Stimulated activated CD8-positive, alpha-beta memory T cell treated with anti-CD3 and anti-CD28 coated beads, Interleukin-12 subunit alpha, Interleukin-12 subunit beta, amount 100 ng/mL, for 24 hours (primary cell): ENCODE results near the gene TOR1AIP2.
"Not testable (repeated sequence)": the region's sequence is repeated elsewhere in the genome, so short reads cannot be mapped to it uniquely, and the experiment has no call there.

Experiments
- DNase-seq: peaks from one replicate; pipeline ENCODE4 v3.0.0-alpha.2; 2020; ENCODE audit errors: extremely low read depth

The TOR1AIP2 gene

GRCh38 chr1:179807691-179808485, 69.7 kb downstream of the TOR1AIP2 start:
- DNase-seq = no peak

GRCh38 chr1:179807291-179807690, 70.3 kb downstream of the TOR1AIP2 start:
- DNase-seq = no peak

GRCh38 chr1:179806333-179806732, 71.3 kb downstream of the TOR1AIP2 start:
- DNase-seq = no peak

DNA sequence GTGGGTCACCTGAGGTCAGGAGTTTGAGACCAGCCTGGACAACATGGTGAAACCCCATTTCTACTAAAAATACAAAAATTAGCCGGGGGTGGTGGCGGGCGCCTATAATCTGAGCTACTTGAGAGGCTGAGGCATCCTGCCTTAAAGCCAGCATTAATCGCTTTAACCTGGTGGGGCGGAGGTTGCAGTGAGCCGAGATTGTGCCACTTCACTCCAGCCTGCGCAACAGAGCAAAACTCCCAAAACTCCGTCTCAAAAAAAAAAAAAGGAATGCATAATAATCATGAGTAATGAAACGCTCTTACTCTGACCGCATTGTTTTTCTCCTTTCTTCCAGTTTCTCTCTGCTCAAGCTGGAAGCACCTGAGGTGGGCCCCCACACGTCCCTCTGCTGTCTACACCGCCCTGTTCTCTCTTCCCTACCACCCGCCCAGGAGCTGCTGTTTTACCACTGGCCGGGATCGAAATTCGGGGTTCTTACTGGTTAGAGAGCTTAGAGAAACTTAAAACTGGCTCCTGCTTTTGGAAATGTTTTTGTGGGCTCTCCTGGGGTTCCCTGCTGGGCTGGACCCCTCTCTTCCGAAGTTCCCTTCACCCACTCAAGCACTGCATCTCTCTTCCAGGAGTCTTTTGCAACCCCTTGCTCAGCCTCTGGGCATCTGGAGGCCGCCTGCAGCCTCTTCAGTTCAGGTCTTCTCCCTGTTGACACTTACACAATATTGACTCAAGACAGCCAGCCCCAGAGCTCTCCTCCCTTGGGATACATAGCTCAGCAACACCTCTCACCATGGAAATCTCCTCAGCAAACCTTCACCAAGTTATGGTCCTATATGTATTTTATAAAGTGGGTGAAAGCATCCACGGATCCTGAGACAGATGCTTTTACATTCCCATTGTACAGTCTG, 72.1 kb downstream of the TOR1AIP2 start:
- no peak for DNase-seq

DNA sequence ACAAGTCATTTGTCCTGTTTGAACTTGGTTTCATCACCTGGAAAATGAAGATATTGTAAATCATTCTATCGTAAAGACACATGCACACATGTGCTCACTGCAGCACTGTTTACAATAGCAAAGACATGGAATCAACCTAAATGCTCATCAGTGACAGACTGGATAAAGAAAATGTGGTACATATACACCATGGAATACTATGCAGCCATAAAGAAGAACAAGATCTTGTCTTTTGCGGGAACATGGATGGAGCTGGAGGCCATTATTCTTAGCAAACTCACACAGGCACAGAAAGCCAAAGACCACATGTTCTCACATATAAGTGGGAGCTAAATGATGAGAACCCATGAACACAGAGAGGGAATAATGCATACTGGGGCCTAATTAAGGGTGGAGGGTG, 73.2 kb downstream of the TOR1AIP2 start:
- not testable (repeated sequence) for DNase-seq

DNA sequence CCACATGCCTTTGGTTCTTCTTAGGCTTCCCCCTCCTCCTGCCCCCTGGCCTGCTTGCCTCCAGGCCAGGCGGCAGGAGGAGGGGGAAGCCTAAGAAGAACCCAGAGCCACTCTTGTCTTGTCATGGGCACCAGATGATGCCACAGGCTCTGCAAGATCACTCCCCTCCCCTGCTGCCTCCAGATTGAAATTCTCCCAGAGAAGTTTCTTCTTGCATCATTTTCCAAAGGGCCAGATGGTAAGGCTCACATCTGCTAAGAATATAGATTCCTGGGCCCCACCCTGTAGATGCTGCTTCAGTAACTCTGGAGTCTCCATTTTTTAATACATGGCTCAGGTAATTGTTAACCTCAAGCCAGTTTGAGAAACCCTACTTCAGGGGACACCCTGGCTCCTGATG, 73.7 kb downstream of the TOR1AIP2 start:
- DNase-seq = no peak

- no peak for DNase-seq
These were observed 74.5 kb downstream of the TOR1AIP2 start for GRCh38 chr1:179803104-179803503.

DNA sequence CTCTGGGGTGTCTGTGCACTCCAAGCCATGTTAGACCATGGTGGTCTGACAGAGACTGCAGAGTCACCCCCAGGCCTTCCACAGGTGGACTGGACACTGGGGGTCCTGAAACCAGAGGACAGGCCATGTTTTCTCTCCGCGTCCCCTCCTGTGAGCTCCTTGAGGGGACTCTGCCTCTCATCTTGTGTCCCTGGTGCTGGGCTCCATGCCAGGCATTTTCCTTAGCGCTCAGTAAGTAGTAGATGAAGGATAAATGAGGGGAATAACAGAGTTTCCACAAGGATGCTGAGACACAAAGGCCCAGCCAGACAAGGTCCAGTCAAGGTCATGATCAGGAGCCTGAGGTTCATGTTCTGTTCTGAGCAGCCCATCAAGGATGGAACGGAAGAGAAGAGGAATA, 77.1 kb downstream of the TOR1AIP2 start:
- no peak for DNase-seq

GRCh38 chr1:179798864-179799516, 78.6 kb downstream of the TOR1AIP2 start:
- DNase-seq = no peak

DNA sequence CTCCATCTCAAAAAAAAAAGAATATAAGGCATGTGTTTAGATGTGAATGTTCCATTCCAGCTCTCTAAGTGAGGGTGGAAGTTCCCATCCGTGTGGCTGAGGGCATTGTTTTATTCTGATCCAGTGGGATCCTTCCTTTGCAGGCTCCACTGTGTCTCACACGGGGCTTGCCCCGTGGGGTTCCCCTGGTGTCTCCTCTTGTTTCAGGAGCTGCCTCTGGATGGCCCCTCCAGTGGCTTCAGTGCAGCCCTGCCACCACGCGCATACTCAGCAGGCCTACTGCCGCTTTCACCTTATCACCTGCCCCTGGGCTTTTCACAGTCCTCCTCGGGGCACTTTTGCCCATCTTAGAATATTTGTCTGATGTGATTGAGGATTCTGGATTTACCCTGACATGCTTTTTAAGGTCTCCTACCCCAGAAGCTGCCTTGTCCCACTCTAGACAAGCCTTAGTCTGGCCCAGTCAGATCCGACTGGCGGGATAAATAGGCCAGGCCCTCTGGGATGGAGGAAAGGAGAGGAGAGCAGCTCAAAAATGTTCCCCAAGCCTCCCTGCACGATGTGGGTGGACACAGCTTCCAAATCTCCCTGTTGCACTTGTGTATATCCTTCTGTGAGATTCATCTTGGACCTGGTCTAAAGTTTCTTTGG, 79.3 kb downstream of the TOR1AIP2 start:
- DNase-seq = no peak

- no peak for DNase-seq
These were observed 82.9 kb downstream of the TOR1AIP2 start for GRCh38 chr1:179794669-179795068.

- DNase-seq = no peak
These were observed 83.5 kb downstream of the TOR1AIP2 start for GRCh38 chr1:179794146-179794545.

DNA sequence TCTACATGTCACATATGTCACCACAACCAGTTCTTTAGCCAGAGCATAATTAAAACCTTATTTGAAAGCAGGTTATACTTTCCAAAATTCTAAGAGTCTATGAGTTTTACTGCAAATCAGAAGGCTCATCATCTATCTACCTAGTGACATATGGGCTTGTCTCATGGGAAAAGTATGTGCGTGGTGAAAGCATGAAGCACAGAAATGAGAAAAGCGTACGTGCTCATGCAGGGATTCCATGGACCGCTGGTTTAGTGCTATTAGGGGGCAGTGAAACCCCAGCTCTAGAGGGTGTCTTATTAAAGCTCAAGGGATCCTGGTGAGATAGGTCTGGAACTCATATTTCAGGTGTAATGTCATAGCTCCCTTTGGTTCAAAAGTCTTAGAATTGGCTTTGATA, 84.3 kb downstream of the TOR1AIP2 start:
- DNase-seq = no peak
